Motor neuron (in vitro differentiated cells): Measurements from ENCODE around the gene PRICKLE4. TPM values are rescaled to one million over a fixed set of nuclear protein-coding genes. Genes with fewer than 3 reads are reported as not detected.
"Not testable (repeated sequence)": the region's sequence is repeated elsewhere in the genome, so short reads cannot be mapped to it uniquely, and the experiment has no call there.

Source experiments
- ATAC-seq, 8 experiments: fragments of 200-7000 bp; cut with Tn5 transposase; replicated peaks in 6 of 8; 2 replicates each; pipeline ENCODE4 v1.8.0; 2021; ENCODE audit warnings: mild to moderate bottlenecking in 8 of 8, moderate library complexity in 8 of 8
- H3K27ac ChIP-seq, 2 donors: fragments of 250-450 bp; sonication (Bioruptor Pico); 2 replicates each; pipeline ENCODE4 v1.9.0; 2021; ENCODE audit warnings: antibody characterized with exemption in 2 of 2, mild to moderate bottlenecking in 2 of 2, moderate library complexity in 1 of 2
- H3K4me1 ChIP-seq, 2 donors: fragments of 250-450 bp; sonication (Bioruptor Pico); replicated peaks in 1 of 2; 2 replicates each; pipeline ENCODE4 v1.6.1; 2021; ENCODE audit warnings: antibody characterized with exemption in 2 of 2, mild to moderate bottlenecking in 2 of 2, moderate library complexity in 1 of 2
- H3K4me3 ChIP-seq, 5 donors: fragments of 250-450 bp; sonication (Bioruptor Pico); 2 replicates each; pipeline ENCODE4 v1.9.0; 2021; ENCODE audit warnings: antibody characterized with exemption in 5 of 5, mild to moderate bottlenecking in 5 of 5, moderate library complexity in 4 of 5
- WGBS, 10 experiments: fragments of 450-650 bp; shearing (Covaris generic); methylation state at CpG; one replicate each; pipeline ENCODE4 v1.0.0; 2022; 5-methylcytosine and 5-hydroxymethylcytosine counted together
- in situ Hi-C, 9 experiments: fragments of 400-800 bp; cut with MboI; loops; one replicate each; pipeline ENCODE4 v1.15.0; 2021; ENCODE audit warnings: low sequenced_read_pairs in 9 of 9, low pct_unique_long_range_greater_than_20kb in 2 of 9; ENCODE audit not compliant: unreplicated experiment in 9 of 9
- total RNA-seq, 8 experiments: library from RNA; unstranded; fragments of 300-600 nt; gene quantifications; 2 replicates each; pipeline versions ENCODE4 v1.2.3 to v1.2.4, GENCODE V29; 2022

Gene PRICKLE4
- total RNA-seq, 8 experiments from 2014 or later: 0.81 to 3.7 (median 2.3) TPM; not detected in 2

- Histone ChIP-seq H3K27ac (no peak overlapping the region), H3K4me1 (no peaks in the 10 kb centered on the region), H3K4me3 (no peak overlapping the region)
- ATAC-seq: no peak
- WGBS, 10 experiments: 63 to 100% (median 96%) methylated on average over 1 to 2 of the region's 2 CpGs; no CpG with 5 or more reads in 2 of the 10 experiments
- in situ Hi-C loops: loop anchor here in 6 of 9 experiments (10.0 to 25.0 kb wide), 3 partner anchors 116 to 241 kb away; partner anchors contain the start of genes BYSL (in 2 of the 6) and MED20 (in 2 of the 6)
Observed at GRCh38 chr6:41796474-41796873, 15.9 kb downstream of the PRICKLE4 start.

- in situ Hi-C loops: loop anchor here in 6 of 9 experiments (10.0 to 25.0 kb wide), 3 partner anchors 113 to 238 kb away; partner anchors contain the start of genes BYSL (in 2 of the 6) and MED20 (in 2 of the 6)
- WGBS, 10 experiments: 80 to 100% (median 94%) methylated on average over 2 to 6 of the region's 7 CpGs; no CpG with 5 or more reads in 2 of the 10 experiments
- Histone ChIP-seq H3K27ac (no peak overlapping the region), H3K4me1 (no peaks in the 10 kb centered on the region), H3K4me3 (no peak overlapping the region)
- no peak for ATAC-seq
Observed at GRCh38 chr6:41798901-41799558, 18.4 kb downstream of the PRICKLE4 start.

- in situ Hi-C loops: loop anchor here in 6 of 9 experiments (10.0 to 25.0 kb wide), 3 partner anchors 113 to 238 kb away; partner anchors contain the start of genes BYSL (in 2 of the 6) and MED20 (in 2 of the 6)
- Histone ChIP-seq H3K27ac (no peak overlapping the region), H3K4me1 (no peaks in the 10 kb centered on the region), H3K4me3 (no peak overlapping the region)
- ATAC-seq: no peak
- WGBS, 10 experiments: 40 to 100% (median 80%) methylated on average over 1 of the region's 2 CpGs; no CpG with 5 or more reads in 5 of the 10 experiments
Observed at GRCh38 chr6:41799559-41799911, 19.0 kb downstream of the PRICKLE4 start.

GRCh38 chr6:41801380-41801779, 20.8 kb downstream of the PRICKLE4 start:
- in situ Hi-C loops: no loop called here
- Histone ChIP-seq H3K4me3 (no peak overlapping the region), H3K27ac (no peak overlapping the region), H3K4me1 (no peaks in the 10 kb centered on the region)
- ATAC-seq: peak in 3 of 8 experiments; percentile 49 to 66 (median 63)
- 55 to 100% (median 87%) methylated on average over 1 to 2 of the region's 2 CpGs; no CpG with 5 or more reads in 4 of the 10 experiments for WGBS, 10 experiments

- Histone ChIP-seq H3K4me1 (no peaks in the 10 kb centered on the region), H3K4me3 (no peak overlapping the region), H3K27ac (no peak overlapping the region)
- in situ Hi-C loops: no loop called here
- no peak for ATAC-seq
- 70 to 100% (median 95%) methylated on average over 1 to 19 of the region's 74 CpGs; no CpG with 5 or more reads in 6 of the 10 experiments for WGBS, 10 experiments
Observed at GRCh38 chr6:41805830-41806774, 25.5 kb downstream of the PRICKLE4 start.

- no peaks in the 10 kb centered on the region for H3K4me1 ChIP-seq
- no peak overlapping the region for H3K4me3 ChIP-seq
- in situ Hi-C loops: no loop called here
- ATAC-seq: no peak
- 80 to 100% (median 95%) methylated on average over 1 to 3 of the region's 3 CpGs; no CpG with 5 or more reads in 1 of the 10 experiments for WGBS, 10 experiments
- H3K27ac ChIP-seq: no peak overlapping the region
Observed at GRCh38 chr6:41811095-41811494, 30.5 kb downstream of the PRICKLE4 start.

- in situ Hi-C loops, H3K4me1 ChIP-seq, ATAC-seq, H3K27ac ChIP-seq, H3K4me3 ChIP-seq: not testable (repeated sequence)
- 80 to 100% (median 98%) methylated on average over 1 to 8 of the region's 13 CpGs; no CpG with 5 or more reads in 2 of the 10 experiments for WGBS, 10 experiments
Observed at GRCh38 chr6:41811946-41812345, 31.4 kb downstream of the PRICKLE4 start.

- in situ Hi-C loops: no loop called here
- H3K4me1 ChIP-seq: no peaks in the 10 kb centered on the region
- 29 to 100% (median 67%) methylated on average over 1 to 2 of the region's 2 CpGs; no CpG with 5 or more reads in 3 of the 10 experiments for WGBS, 10 experiments
- no peak overlapping the region for H3K4me3 ChIP-seq
- peak in 3 of 8 experiments; percentile 33 to 52 (median 46) for ATAC-seq
- H3K27ac ChIP-seq: no peak overlapping the region
Observed at GRCh38 chr6:41813469-41813868, 32.9 kb downstream of the PRICKLE4 start.

GRCh38 chr6:41813956-41814355, 33.4 kb downstream of the PRICKLE4 start:
- H3K4me3 ChIP-seq: no peak overlapping the region
- ATAC-seq: peak in 1 of 8 experiments; percentile 14
- no peaks in the 10 kb centered on the region for H3K4me1 ChIP-seq
- 64 to 100% (median 86%) methylated on average over 1 to 2 of the region's 2 CpGs; no CpG with 5 or more reads in 1 of the 10 experiments for WGBS, 10 experiments
- H3K27ac ChIP-seq: no peak overlapping the region
- in situ Hi-C loops: no loop called here

GRCh38 chr6:41814629-41815028, 34.0 kb downstream of the PRICKLE4 start:
- 4 to 90% (median 63%) methylated on average over 1 to 4 of the region's 4 CpGs for WGBS, 10 experiments
- Histone ChIP-seq H3K4me3 (no peak overlapping the region), H3K27ac (no peak overlapping the region), H3K4me1 (no peaks in the 10 kb centered on the region)
- in situ Hi-C loops: no loop called here
- peak in 5 of 8 experiments; percentile 50 to 99 (median 90) for ATAC-seq

- Histone ChIP-seq H3K4me3 (no peak overlapping the region), H3K4me1 (no peaks in the 10 kb centered on the region), H3K27ac (no peak overlapping the region)
- ATAC-seq: no peak
- 80 to 100% (median 83%) methylated on average over 1 of the region's 1 CpG; no CpG with 5 or more reads in 6 of the 10 experiments for WGBS, 10 experiments
- in situ Hi-C loops: no loop called here
Observed at GRCh38 chr6:41815587-41815986, 35.0 kb downstream of the PRICKLE4 start.

- Histone ChIP-seq H3K27ac (no peak overlapping the region), H3K4me1 (no peaks in the 10 kb centered on the region), H3K4me3 (no peak overlapping the region)
- ATAC-seq: no peak
- 0 to 100% (median 80%) methylated on average over 1 to 4 of the region's 4 CpGs; no CpG with 5 or more reads in 3 of the 10 experiments for WGBS, 10 experiments
- in situ Hi-C loops: no loop called here
Observed at GRCh38 chr6:41818271-41819054, 37.9 kb downstream of the PRICKLE4 start.
